Measurements from ENCODE around the gene KLRF2.

The KLRF2 gene

DNA sequence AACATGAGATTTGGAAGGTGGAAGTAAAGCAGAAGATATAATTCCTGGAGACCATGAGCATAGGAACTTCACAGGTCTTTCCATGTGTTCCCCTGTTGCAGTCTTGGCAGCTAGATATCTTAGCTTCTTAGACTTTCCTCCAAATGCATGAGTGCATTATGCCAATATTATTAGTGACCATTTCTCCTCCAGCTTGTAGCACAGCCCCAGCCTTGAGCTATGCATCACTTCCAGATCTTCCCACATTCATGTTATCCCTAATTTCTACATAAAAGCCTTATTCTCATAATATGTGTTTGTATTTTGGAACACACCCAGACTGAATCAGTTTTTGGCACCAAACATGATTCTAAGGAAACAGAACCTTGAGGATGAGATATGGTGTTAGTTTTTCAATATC lies 23.2 kb upstream of the KLRF2 start:
- no peak for TF ChIP-seq CTCF (IDR thresholded peaks at IDR 0.05)

- no peak for TF ChIP-seq CTCF (IDR thresholded peaks at IDR 0.05)
Measured at GRCh38 chr12:9864913-9865675, 16.2 kb upstream of the KLRF2 start.

GRCh38 chr12:9866860-9867269 lies 14.4 kb upstream of the KLRF2 start:
- no peak for TF ChIP-seq CTCF (IDR thresholded peaks at IDR 0.05)

GRCh38 chr12:9867531-9867930 lies 13.8 kb upstream of the KLRF2 start:
- TF ChIP-seq CTCF (IDR thresholded peaks at IDR 0.05) = no peak

- TF ChIP-seq CTCF (IDR thresholded peaks at IDR 0.05) = no peak
Measured at GRCh38 chr12:9868311-9868801, 12.9 kb upstream of the KLRF2 start.

GRCh38 chr12:9868951-9869306 lies 12.4 kb upstream of the KLRF2 start:
- no peak for TF ChIP-seq CTCF (IDR thresholded peaks at IDR 0.05)

DNA sequence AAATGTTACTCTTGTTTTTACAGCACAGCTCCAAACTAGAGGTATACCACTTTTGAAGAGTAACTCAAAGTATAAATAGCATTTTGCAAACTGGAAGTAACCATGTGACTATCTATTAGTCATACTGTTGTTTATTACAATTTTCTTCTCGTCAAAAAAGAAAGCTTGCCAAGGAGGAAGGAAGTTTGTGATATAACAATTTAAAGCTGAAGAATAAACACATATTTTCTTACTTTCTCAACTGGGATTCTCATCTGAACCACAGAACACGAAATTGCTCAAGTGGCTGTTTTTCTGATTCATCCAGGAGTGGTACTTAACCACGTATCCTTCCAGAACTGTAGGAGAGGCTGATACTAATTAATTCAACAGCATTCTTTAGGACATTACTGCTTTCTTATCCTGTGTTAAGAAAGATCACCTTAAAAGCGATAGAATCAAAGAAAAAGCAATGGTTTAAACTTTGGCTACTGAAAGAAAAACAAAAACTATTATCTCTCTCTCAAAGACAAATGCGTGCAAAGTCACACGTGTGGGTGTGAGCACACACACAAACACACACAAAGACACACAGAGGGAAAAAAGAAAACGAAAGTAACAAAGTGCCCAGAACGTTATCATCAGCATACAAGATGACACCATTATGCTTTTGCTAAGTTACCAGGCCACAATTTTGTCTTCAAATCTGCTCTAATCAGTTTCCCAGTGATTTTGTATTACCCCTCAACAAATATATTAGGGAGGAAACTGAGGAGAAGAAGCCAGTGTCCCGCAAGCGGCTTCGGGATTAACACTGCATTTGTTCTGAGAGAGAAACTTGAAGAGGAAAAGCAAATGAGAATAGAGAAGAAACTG lies 11.8 kb upstream of the KLRF2 start, which contains the start of gene CLEC2B:
Gene CLEC2B, minus strand, starts transcription at position 48 of the 855 bp plus-strand sequence.
- no peak for TF ChIP-seq CTCF (IDR thresholded peaks at IDR 0.05)
